ENCODE results near the gene LNX1.
"Not testable (repeated sequence)": the region's sequence is repeated elsewhere in the genome, so short reads cannot be mapped to it uniquely, and the experiment has no call there.

LNX1 gene

GRCh38 chr4:53444954-53445353 is 146.3 kb downstream of the LNX1 start:
- no peak for DNase-seq

- no peak for DNase-seq
Measured at GRCh38 chr4:53441564-53441963, 149.7 kb downstream of the LNX1 start.

- DNase-seq, result no peak
Measured at GRCh38 chr4:53436251-53436650, 155.0 kb downstream of the LNX1 start.

- no peak for DNase-seq
Measured at GRCh38 chr4:53432528-53433424, 158.5 kb downstream of the LNX1 start.

- no peak for DNase-seq
Measured at GRCh38 chr4:53431052-53431451, 160.2 kb downstream of the LNX1 start.

GRCh38 chr4:53427366-53427765 is 163.9 kb downstream of the LNX1 start:
- no peak for DNase-seq

GRCh38 chr4:53424280-53424679 is 167.0 kb downstream of the LNX1 start:
- DNase-seq, result no peak

GRCh38 chr4:53422367-53422766 is 168.9 kb downstream of the LNX1 start:
- DNase-seq, result no peak

GRCh38 chr4:53421791-53422190 is 169.5 kb downstream of the LNX1 start:
- DNase-seq, result no peak

- DNase-seq, result no peak
Measured at GRCh38 chr4:53419208-53419607, 172.1 kb downstream of the LNX1 start.

GRCh38 chr4:53409479-53409878 is 181.8 kb downstream of the LNX1 start:
- not testable (repeated sequence) for DNase-seq

Data from NCI-H526 (cell line).